ENCODE results near the gene CDCP1.

- TF ChIP-seq EZH2 (IDR thresholded peaks at IDR 0.05; ENCODE audit: borderline replicate concordance, low read length): no peak
- TF ChIP-seq CTCF (conservative IDR thresholded peaks at IDR 0.05 in 1 of 2, IDR thresholded peaks at IDR 0.05 in 1 of 2; ENCODE audit: extremely low read depth in 1 of 2, insufficient read depth in 1 of 2, low read depth in 1 of 2, low read length in 2 of 2): no peak
These were observed 111.4 kb downstream of the CDCP1 start for GRCh38 chr3:45034612-45035252.

All from mammary epithelial cell (primary cell).